CD14-positive monocyte (primary cell): ENCODE measurements around the gene PRKCA. TPM values are rescaled to one million over a fixed set of nuclear protein-coding genes. Genes with fewer than 3 reads are reported as not detected.
A peak's percentile ranks its signal among the peaks of the same experiment; 100 is the strongest.

Experiments
- DNase-seq, 3 donors: peaks; one replicate each; pipeline ENCODE4 v3.0.0-alpha.2; 2011 to 2022
- H2AFZ ChIP-seq: 2 replicates; pipeline ENCODE4 v1.6.0; 2012; ENCODE audit warnings: mild to moderate bottlenecking, low read depth, low read length, inconsistent platforms; ENCODE audit not compliant: insufficient read depth, poor library complexity, severe bottlenecking
- H3K27ac ChIP-seq, 2 donors: 1 replicate in 1 of 2; 2 replicates in 1 of 2; pipeline ENCODE4 v1.5.1; 2012 to 2013; ENCODE audit warnings: low read length in 2 of 2, control low read depth in 1 of 2, inconsistent platforms in 1 of 2, low read depth in 1 of 2, mild to moderate bottlenecking in 1 of 2
- H3K27me3 ChIP-seq, 2 donors: one replicate each; pipeline versions ENCODE4 v1.6.0 to v1.6.1; 2011 to 2013; ENCODE audit warnings: low read length in 2 of 2; ENCODE audit not compliant: control insufficient read depth in 2 of 2, insufficient read depth in 2 of 2
- H3K36me3 ChIP-seq, 2 donors: replicated peaks in 1 of 2; 1 replicate in 1 of 2; 2 replicates in 1 of 2; pipeline versions ENCODE4 v1.5.1 to v1.6.1; 2012 to 2013; ENCODE audit warnings: low read length in 2 of 2, control low read depth in 1 of 2, inconsistent platforms in 1 of 2, mild to moderate bottlenecking in 1 of 2; ENCODE audit not compliant: insufficient read depth in 2 of 2, control insufficient read depth in 1 of 2
- H3K4me1 ChIP-seq, 2 donors: 1 replicate in 1 of 2; 2 replicates in 1 of 2; pipeline versions ENCODE4 v1.5.1 to v1.6.1; 2012 to 2013; ENCODE audit warnings: low read length in 2 of 2, control low read depth in 1 of 2, inconsistent platforms in 1 of 2, mild to moderate bottlenecking in 1 of 2, moderate library complexity in 1 of 2; ENCODE audit not compliant: insufficient read depth in 2 of 2, control insufficient read depth in 1 of 2
- H3K4me2 ChIP-seq: replicated peaks from 2 replicates; pipeline ENCODE3; 2012; ENCODE audit warnings: low read length, moderate library complexity, mild to moderate bottlenecking; ENCODE audit not compliant: poor library complexity, severe bottlenecking; ENCODE audit errors: extremely low read depth
- H3K4me3 ChIP-seq, 3 experiments: fragments of 200-600 bp in 1 of 3; sonication (generic) in 1 of 3; replicated peaks in 1 of 3; 1 replicate in 2 of 3; 2 replicates in 1 of 3; pipeline ENCODE4 v1.5.1; 2011 to 2013; ENCODE audit warnings: low read length in 3 of 3, mild to moderate bottlenecking in 3 of 3, control low read depth in 2 of 3, low read depth in 2 of 3, inconsistent platforms in 1 of 3, moderate library complexity in 1 of 3
- H3K79me2 ChIP-seq: 2 replicates; pipeline ENCODE4 v1.6.0; 2012; ENCODE audit warnings: mild to moderate bottlenecking, control low read depth, inconsistent platforms, low read length, moderate library complexity; ENCODE audit not compliant: insufficient read depth
- H3K9ac ChIP-seq: 2 replicates; pipeline ENCODE4 v1.6.0; 2017; ENCODE audit warnings: low read length, mild to moderate bottlenecking; ENCODE audit not compliant: insufficient read depth, poor library complexity, severe bottlenecking
- H3K9me3 ChIP-seq, 2 donors: replicated peaks in 1 of 2; 1 replicate in 1 of 2; 2 replicates in 1 of 2; pipeline versions ENCODE4 v1.5.1 to v1.6.1; 2012 to 2013; ENCODE audit warnings: low read length in 2 of 2, control low read depth in 1 of 2; ENCODE audit not compliant: control insufficient read depth in 1 of 2, insufficient read depth in 1 of 2
- H4K20me1 ChIP-seq: 2 replicates; pipeline ENCODE4 v1.6.0; 2012; ENCODE audit warnings: mild to moderate bottlenecking, low read length, control low read depth, moderate library complexity; ENCODE audit not compliant: insufficient read depth
- H3K27ac Mint-ChIP-seq, 7 donors: one replicate each; pipeline ENCODE4 v1.8.0; 2020; ENCODE audit warnings: mild to moderate bottlenecking in 7 of 7, mixed read lengths in 7 of 7, moderate library complexity in 6 of 7, inconsistent platforms in 2 of 7
- H3K27me3 Mint-ChIP-seq, 3 donors: one replicate each; pipeline ENCODE4 v1.8.0; 2021 to 2022; ENCODE audit warnings: low read depth in 3 of 3, mild to moderate bottlenecking in 3 of 3, mixed read lengths in 3 of 3, moderate library complexity in 3 of 3, inconsistent platforms in 1 of 3
- H3K36me3 Mint-ChIP-seq, 2 donors: one replicate each; pipeline ENCODE4 v1.8.0; 2020; ENCODE audit warnings: mixed read lengths in 2 of 2, inconsistent platforms in 1 of 2, mild to moderate bottlenecking in 1 of 2
- H3K4me1 Mint-ChIP-seq: one replicate; pipeline ENCODE4 v1.8.0; 2020; ENCODE audit warnings: mild to moderate bottlenecking, mixed read lengths
- H3K4me3 Mint-ChIP-seq, 2 donors: one replicate each; pipeline ENCODE4 v1.8.0; 2020; ENCODE audit warnings: mild to moderate bottlenecking in 2 of 2, mixed read lengths in 2 of 2, moderate library complexity in 1 of 2
- H3K9me3 Mint-ChIP-seq, 7 donors: one replicate each; pipeline ENCODE4 v1.8.0; 2020 to 2022; ENCODE audit warnings: mixed read lengths in 7 of 7, mild to moderate bottlenecking in 6 of 7, moderate library complexity in 6 of 7, inconsistent platforms in 2 of 7
- CTCF ChIP-seq: fragments of 200-600 bp; IDR thresholded peaks from one replicate; pipeline ENCODE4 v1.8.0; 2022; ENCODE audit warnings: antibody characterized with exemption, mild to moderate bottlenecking
- WGBS: methylation state at CpG from one replicate; pipeline ENCODE4 v1.1.5; 2013; ENCODE audit warnings: missing lambda C conversion rate; ENCODE audit not compliant: insufficient coverage; 5-methylcytosine and 5-hydroxymethylcytosine counted together
- intact Hi-C, 2 donors: fragments of 100-400 bp; cut with micrococcal nuclease; formaldehyde crosslinking; loops; one replicate each; pipeline versions ENCODE4 v1.15.0 to v1.15.1; 2023
- polyA plus RNA-seq, 3 donors: library from polyadenylated mRNA; depleted of rRNA in 1 of 3; unstranded in 2 of 3; stranded (reverse) in 1 of 3; fragments of 300-500 nt in 2 of 3; fragments of >200 nt in 1 of 3; fragmentation: Illumina TruSeq in 2 of 3; gene quantifications; 1 replicate in 2 of 3; 2 replicates in 1 of 3; pipeline ENCODE4 v1.2.3, GENCODE V29; 2012 to 2021

PRKCA gene
- polyA plus RNA-seq, 3 donors, result 0.22 to 7.1 (median 0.30) TPM

GRCh38 chr17:66301367-66301863, 998 bp upstream of the PRKCA start:
- H3K27ac Mint-ChIP-seq, result peak overlapping the region in 4 of 7 donors; percentile 27 to 55 (median 42)
- intact Hi-C loops, result loop anchor here (10.0 kb wide), 2 partner anchors 143 to 1693 kb away; partner anchors contain the start of gene C17orf58 (in 1 of the 2)
- 63% methylated on average over 5 of the region's 14 CpGs for WGBS
- peaks cover 29 to 35% of the 10 kb centered on the region in 2 donors for H3K4me1 ChIP-seq
- peaks cover 16 to 44% (median 23%) of the 10 kb centered on the region in 3 donors for H3K27me3 Mint-ChIP-seq
- H3K4me3 Mint-ChIP-seq, result peak overlapping the region; percentile 93 to 96
- peak overlapping the region; percentile 85 for H2AFZ ChIP-seq
- H3K79me2 ChIP-seq, result peaks cover 29% of the 10 kb centered on the region
- peaks cover 9 to 29% of the 10 kb centered on the region in 2 donors for H3K27me3 ChIP-seq
- no peak overlapping the region for H3K27ac ChIP-seq
- no peaks in the 10 kb centered on the region for H3K36me3 ChIP-seq
- DNase-seq, result no peak
- peaks cover 0 to 7% (median 0%) of the 10 kb centered on the region in 7 donors for H3K9me3 Mint-ChIP-seq
- no peak for TF ChIP-seq CTCF
- H3K9ac ChIP-seq, result peak overlapping the region; percentile 70
- peaks cover 9% of the 10 kb centered on the region for H4K20me1 ChIP-seq
- peak overlapping the region; percentile 87 for H3K4me2 ChIP-seq
- peaks cover 2 to 3% of the 10 kb centered on the region in 2 donors for H3K36me3 Mint-ChIP-seq
- H3K9me3 ChIP-seq, result no peaks in the 10 kb centered on the region
- H3K4me3 ChIP-seq, result peak overlapping the region; percentile 42 to 82 (median 46)
- peaks cover 35% of the 10 kb centered on the region for H3K4me1 Mint-ChIP-seq

- TF ChIP-seq CTCF, result no peak
- peak overlapping the region in 3 of 7 donors; percentile 65 to 83 (median 77) for H3K27ac Mint-ChIP-seq
- peak overlapping the region; percentile 64 for H3K9ac ChIP-seq
- H4K20me1 ChIP-seq, result peaks cover 9% of the 10 kb centered on the region
- WGBS, result under 1% methylated on average over 91 of the region's 91 CpGs
- H3K4me3 ChIP-seq, result peak overlapping the region; percentile 60 to 86 (median 85)
- peak in 2 of 3 donors; percentile 8 to 17 for DNase-seq
- H3K9me3 ChIP-seq, result no peaks in the 10 kb centered on the region
- H3K27ac ChIP-seq, result no peak overlapping the region
- peaks cover 14 to 17% of the 10 kb centered on the region in 2 donors for H3K36me3 Mint-ChIP-seq
- peaks cover 14 to 38% (median 19%) of the 10 kb centered on the region in 3 donors for H3K27me3 Mint-ChIP-seq
- peaks cover 2 to 6% of the 10 kb centered on the region in 2 donors for H3K36me3 ChIP-seq
- H3K4me1 ChIP-seq, result peaks cover 29 to 35% of the 10 kb centered on the region in 2 donors
- peaks cover 0 to 7% (median 0%) of the 10 kb centered on the region in 7 donors for H3K9me3 Mint-ChIP-seq
- H3K4me2 ChIP-seq, result peak overlapping the region; percentile 95
- peak overlapping the region; percentile 91 for H2AFZ ChIP-seq
- intact Hi-C loops, result loop anchor here (10.0 kb wide), 2 partner anchors 142 to 1692 kb away; partner anchors contain the start of gene C17orf58 (in 1 of the 2)
- H3K4me3 Mint-ChIP-seq, result peak overlapping the region; percentile 94 to 99
- peaks cover 29% of the 10 kb centered on the region for H3K79me2 ChIP-seq
- H3K4me1 Mint-ChIP-seq, result peaks cover 35% of the 10 kb centered on the region
- peaks cover 9 to 27% of the 10 kb centered on the region in 2 donors for H3K27me3 ChIP-seq
Observed at GRCh38 chr17:66302761-66303626, 581 bp downstream of the PRKCA start.
